ENCODE measurements around the gene DOCK1. TPM values are rescaled to one million over a fixed set of nuclear protein-coding genes. Genes with fewer than 3 reads are reported as not detected.

DOCK1 gene
- total RNA-seq, 3 donors from 2014 or later, result 50.4 to 101 (median 69.2) TPM

GRCh38 chr10:127100983-127101615 lies 195.9 kb downstream of the DOCK1 start:
- Histone ChIP-seq H3K4me3 (no peak overlapping the region), H3K36me3 (no peaks in the 10 kb centered on the region), H3K4me1 (no peaks in the 10 kb centered on the region), H3K27me3 (no peaks in the 10 kb centered on the region), H3K27ac (no peak overlapping the region), H3K9me3 (no peaks in the 10 kb centered on the region)
- TF ChIP-seq POLR2A (IDR thresholded peaks at IDR 0.05), result no peak
- no peak for TF ChIP-seq CTCF (IDR thresholded peaks at IDR 0.05)
- TF ChIP-seq POLR2AphosphoS5 (IDR thresholded peaks at IDR 0.05), result no peak
- intact Hi-C loops (cut with DNase I; ENCODE audit: low total_unique reads), result no loop called here
- DNase-seq (ENCODE audit: low spot score in 2 of 2), result no peak

- intact Hi-C loops (cut with DNase I; ENCODE audit: low total_unique reads), result no loop called here
- Histone ChIP-seq H3K4me1 (no peaks in the 10 kb centered on the region), H3K4me3 (no peak overlapping the region), H3K27me3 (no peaks in the 10 kb centered on the region), H3K27ac (no peak overlapping the region), H3K36me3 (no peaks in the 10 kb centered on the region), H3K9me3 (no peaks in the 10 kb centered on the region)
- DNase-seq (ENCODE audit: low spot score in 2 of 2), result no peak
- TF ChIP-seq POLR2A (IDR thresholded peaks at IDR 0.05), result no peak
- TF ChIP-seq CTCF (IDR thresholded peaks at IDR 0.05), result no peak
- TF ChIP-seq POLR2AphosphoS5 (IDR thresholded peaks at IDR 0.05), result no peak
Observed at GRCh38 chr10:127102176-127102575, 196.9 kb downstream of the DOCK1 start.

- Histone ChIP-seq H3K36me3 (peaks cover 18% of the 10 kb centered on the region), H3K27me3 (no peaks in the 10 kb centered on the region), H3K4me3 (no peak overlapping the region), H3K9me3 (no peaks in the 10 kb centered on the region), H3K27ac (no peak overlapping the region), H3K4me1 (no peaks in the 10 kb centered on the region)
- intact Hi-C loops (cut with DNase I; ENCODE audit: low total_unique reads), result no loop called here
- DNase-seq (ENCODE audit: low spot score in 2 of 2), result no peak
- TF ChIP-seq CTCF (IDR thresholded peaks at IDR 0.05) (no peak), POLR2AphosphoS5 (IDR thresholded peaks at IDR 0.05) (no peak), POLR2A (IDR thresholded peaks at IDR 0.05) (no peak)
Observed at GRCh38 chr10:127115100-127115499, 209.9 kb downstream of the DOCK1 start.

GRCh38 chr10:127117125-127117524 lies 211.9 kb downstream of the DOCK1 start:
- H3K4me1 ChIP-seq, result no peaks in the 10 kb centered on the region
- TF ChIP-seq CTCF (IDR thresholded peaks at IDR 0.05) (no peak), POLR2A (IDR thresholded peaks at IDR 0.05) (no peak), POLR2AphosphoS5 (IDR thresholded peaks at IDR 0.05) (no peak)
- intact Hi-C loops (cut with DNase I; ENCODE audit: low total_unique reads), result no loop called here
- no peaks in the 10 kb centered on the region for H3K27me3 ChIP-seq
- DNase-seq (ENCODE audit: low spot score in 2 of 2), result no peak
- H3K9me3 ChIP-seq, result no peaks in the 10 kb centered on the region
- H3K27ac ChIP-seq, result no peak overlapping the region
- H3K36me3 ChIP-seq, result peaks cover 10% of the 10 kb centered on the region
- no peak overlapping the region for H3K4me3 ChIP-seq

- H3K27me3 ChIP-seq, result no peaks in the 10 kb centered on the region
- no peak for DNase-seq (ENCODE audit: low spot score in 2 of 2)
- no peaks in the 10 kb centered on the region for H3K9me3 ChIP-seq
- no peak overlapping the region for H3K27ac ChIP-seq
- no peak for TF ChIP-seq POLR2AphosphoS5 (IDR thresholded peaks at IDR 0.05)
- no peak for TF ChIP-seq CTCF (IDR thresholded peaks at IDR 0.05)
- peaks cover 6% of the 10 kb centered on the region for H3K36me3 ChIP-seq
- H3K4me3 ChIP-seq, result no peak overlapping the region
- intact Hi-C loops (cut with DNase I; ENCODE audit: low total_unique reads), result no loop called here
- no peaks in the 10 kb centered on the region for H3K4me1 ChIP-seq
Observed at GRCh38 chr10:127118034-127118433, 212.8 kb downstream of the DOCK1 start.

All from breast epithelium (tissue), 4 donors.